ENCODE data around the gene EFEMP1.

EFEMP1 gene

GRCh38 chr2:55865096-55865835 lies 58.3 kb downstream of the EFEMP1 start:
- Histone ChIP-seq H3K36me3 (ENCODE audit: insufficient read depth, low read length) (no peaks in the 10 kb centered on the region), H3K9me3 (ENCODE audit: insufficient read depth, low read length, severe bottlenecking) (no peaks in the 10 kb centered on the region), H3K79me2 (ENCODE audit: insufficient read depth, low read length) (no peaks in the 10 kb centered on the region), H4K20me1 (ENCODE audit: insufficient read depth, low read length) (no peaks in the 10 kb centered on the region), H3K9ac (ENCODE audit: low read depth, low read length) (no peak overlapping the region), H3K27me3 (ENCODE audit: insufficient read depth, low read length, poor library complexity) (no peaks in the 10 kb centered on the region), H3K27ac (ENCODE audit: low read length) (no peak overlapping the region), H3K4me3 (ENCODE audit: low read depth in 1 of 2, low read length in 2 of 2) (no peak overlapping the region), H3K4me1 (ENCODE audit: insufficient read depth, low read length) (no peaks in the 10 kb centered on the region), H3K4me2 (ENCODE audit: insufficient read depth, low read length) (no peak overlapping the region), H2AFZ (ENCODE audit: low read depth, low read length) (no peak overlapping the region)
- TF ChIP-seq EZH2 (IDR thresholded peaks at IDR 0.05; ENCODE audit: borderline replicate concordance, low read depth, low read length, severe bottlenecking), result no peak
- TF ChIP-seq, protein P1, sequence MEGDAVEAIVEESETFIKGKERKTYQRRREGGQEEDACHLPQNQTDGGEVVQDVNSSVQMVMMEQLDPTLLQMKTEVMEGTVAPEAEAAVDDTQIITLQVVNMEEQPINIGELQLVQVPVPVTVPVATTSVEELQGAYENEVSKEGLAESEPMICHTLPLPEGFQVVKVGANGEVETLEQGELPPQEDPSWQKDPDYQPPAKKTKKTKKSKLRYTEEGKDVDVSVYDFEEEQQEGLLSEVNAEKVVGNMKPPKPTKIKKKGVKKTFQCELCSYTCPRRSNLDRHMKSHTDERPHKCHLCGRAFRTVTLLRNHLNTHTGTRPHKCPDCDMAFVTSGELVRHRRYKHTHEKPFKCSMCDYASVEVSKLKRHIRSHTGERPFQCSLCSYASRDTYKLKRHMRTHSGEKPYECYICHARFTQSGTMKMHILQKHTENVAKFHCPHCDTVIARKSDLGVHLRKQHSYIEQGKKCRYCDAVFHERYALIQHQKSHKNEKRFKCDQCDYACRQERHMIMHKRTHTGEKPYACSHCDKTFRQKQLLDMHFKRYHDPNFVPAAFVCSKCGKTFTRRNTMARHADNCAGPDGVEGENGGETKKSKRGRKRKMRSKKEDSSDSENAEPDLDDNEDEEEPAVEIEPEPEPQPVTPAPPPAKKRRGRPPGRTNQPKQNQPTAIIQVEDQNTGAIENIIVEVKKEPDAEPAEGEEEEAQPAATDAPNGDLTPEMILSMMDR (IDR thresholded peaks at IDR 0.05; ENCODE audit: borderline replicate concordance, extremely low read depth, low read length, poor library complexity, severe bottlenecking), result no peak
- no peak for ATAC-seq (ENCODE audit: insufficient read depth, low read depth)
- DNase-seq, result no peak

DNA sequence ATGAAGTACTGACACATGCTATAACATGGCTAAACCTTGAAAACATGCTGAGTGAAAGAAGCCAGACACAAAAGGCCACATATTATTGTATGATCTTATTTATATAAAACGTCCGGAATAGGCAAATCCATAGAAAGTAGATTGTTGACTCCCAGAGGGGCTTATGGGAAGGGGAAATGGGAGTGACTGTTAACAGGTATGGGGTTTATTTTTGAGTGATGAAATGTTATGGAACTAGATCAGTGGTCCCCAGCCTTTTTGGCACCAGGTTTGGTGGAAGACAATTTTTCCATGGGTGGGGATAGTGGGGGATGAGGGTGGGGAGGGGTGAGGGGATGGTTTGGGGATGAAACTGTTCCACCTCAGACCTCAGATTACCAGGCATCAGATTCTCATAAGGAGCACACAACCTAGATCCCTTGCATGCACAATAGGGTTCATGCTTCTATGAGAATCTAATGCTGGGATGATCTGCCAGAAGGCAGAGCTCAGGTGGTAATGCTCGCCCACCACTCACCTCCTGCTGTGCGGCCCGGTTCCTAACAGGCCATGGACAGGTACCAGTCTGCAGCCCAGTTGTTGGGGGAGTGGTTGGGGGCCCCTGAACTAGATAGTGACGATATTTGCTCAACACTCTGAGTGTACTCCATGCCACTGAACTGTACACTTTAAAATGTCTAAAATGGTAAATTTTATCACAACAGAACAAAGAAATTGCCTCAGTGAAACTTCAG lies 59.1 kb downstream of the EFEMP1 start:
- Histone ChIP-seq H2AFZ (ENCODE audit: low read depth, low read length) (no peak overlapping the region), H3K27ac (ENCODE audit: low read length) (no peak overlapping the region), H3K9ac (ENCODE audit: low read depth, low read length) (no peak overlapping the region), H3K4me1 (ENCODE audit: insufficient read depth, low read length) (no peaks in the 10 kb centered on the region), H3K79me2 (ENCODE audit: insufficient read depth, low read length) (no peaks in the 10 kb centered on the region), H3K4me3 (ENCODE audit: low read depth in 1 of 2, low read length in 2 of 2) (no peak overlapping the region), H3K27me3 (ENCODE audit: insufficient read depth, low read length, poor library complexity) (no peaks in the 10 kb centered on the region), H3K36me3 (ENCODE audit: insufficient read depth, low read length) (no peaks in the 10 kb centered on the region), H3K4me2 (ENCODE audit: insufficient read depth, low read length) (no peak overlapping the region), H4K20me1 (ENCODE audit: insufficient read depth, low read length) (no peaks in the 10 kb centered on the region), H3K9me3 (ENCODE audit: insufficient read depth, low read length, severe bottlenecking) (no peaks in the 10 kb centered on the region)
- no peak for TF ChIP-seq EZH2 (IDR thresholded peaks at IDR 0.05; ENCODE audit: borderline replicate concordance, low read depth, low read length, severe bottlenecking)
- TF ChIP-seq, protein P1 (IDR thresholded peaks at IDR 0.05; ENCODE audit: borderline replicate concordance, extremely low read depth, low read length, poor library complexity, severe bottlenecking), result no peak
- ATAC-seq (ENCODE audit: insufficient read depth, low read depth) (no peak), DNase-seq (no peak)

- Histone ChIP-seq H2AFZ (ENCODE audit: low read depth, low read length) (no peak overlapping the region), H3K4me1 (ENCODE audit: insufficient read depth, low read length) (no peaks in the 10 kb centered on the region), H3K9me3 (ENCODE audit: insufficient read depth, low read length, severe bottlenecking) (no peaks in the 10 kb centered on the region), H3K36me3 (ENCODE audit: insufficient read depth, low read length) (no peaks in the 10 kb centered on the region), H3K4me2 (ENCODE audit: insufficient read depth, low read length) (no peak overlapping the region), H3K79me2 (ENCODE audit: insufficient read depth, low read length) (no peaks in the 10 kb centered on the region), H3K4me3 (ENCODE audit: low read depth in 1 of 2, low read length in 2 of 2) (no peak overlapping the region), H4K20me1 (ENCODE audit: insufficient read depth, low read length) (no peaks in the 10 kb centered on the region), H3K27me3 (ENCODE audit: insufficient read depth, low read length, poor library complexity) (no peaks in the 10 kb centered on the region), H3K27ac (ENCODE audit: low read length) (no peak overlapping the region), H3K9ac (ENCODE audit: low read depth, low read length) (no peak overlapping the region)
- ATAC-seq (ENCODE audit: insufficient read depth, low read depth) (no peak), DNase-seq (no peak)
- TF ChIP-seq, protein P1 (IDR thresholded peaks at IDR 0.05; ENCODE audit: borderline replicate concordance, extremely low read depth, low read length, poor library complexity, severe bottlenecking), result no peak
- no peak for TF ChIP-seq EZH2 (IDR thresholded peaks at IDR 0.05; ENCODE audit: borderline replicate concordance, low read depth, low read length, severe bottlenecking)
Measured at GRCh38 chr2:55862673-55863390, 60.8 kb downstream of the EFEMP1 start.

Data from DND-41 (cell line).